Sigmoid colon (tissue), 4 donors: ENCODE data around the gene IPPK.

Source experiments
- CTCF ChIP-seq, 4 experiments: fragments of 450-650 bp in 3 of 4; fragments of 200-600 bp in 1 of 4; IDR thresholded peaks; one replicate each; pipeline ENCODE4 v1.5.1; 2016 to 2019; ENCODE audit warnings: antibody characterized with exemption in 4 of 4, mild to moderate bottlenecking in 3 of 4, moderate library complexity in 2 of 4
- EP300 ChIP-seq, 4 donors: sonication (generic); formaldehyde crosslinking; IDR thresholded peaks; one replicate each; pipeline ENCODE4 v1.6.1; 2017; ENCODE audit warnings: antibody characterized with exemption in 4 of 4
- POLR2A ChIP-seq, 2 donors: fragments of 450-650 bp; IDR thresholded peaks; one replicate each; pipeline ENCODE4 v1.6.1; 2016; ENCODE audit warnings: antibody characterized with exemption in 2 of 2, mild to moderate bottlenecking in 2 of 2, moderate library complexity in 2 of 2
- POLR2AphosphoS5 ChIP-seq, 4 donors: sonication (generic); formaldehyde crosslinking; IDR thresholded peaks; one replicate each; pipeline ENCODE4 v1.6.1; 2017; ENCODE audit warnings: antibody characterized with exemption in 4 of 4

DNA sequence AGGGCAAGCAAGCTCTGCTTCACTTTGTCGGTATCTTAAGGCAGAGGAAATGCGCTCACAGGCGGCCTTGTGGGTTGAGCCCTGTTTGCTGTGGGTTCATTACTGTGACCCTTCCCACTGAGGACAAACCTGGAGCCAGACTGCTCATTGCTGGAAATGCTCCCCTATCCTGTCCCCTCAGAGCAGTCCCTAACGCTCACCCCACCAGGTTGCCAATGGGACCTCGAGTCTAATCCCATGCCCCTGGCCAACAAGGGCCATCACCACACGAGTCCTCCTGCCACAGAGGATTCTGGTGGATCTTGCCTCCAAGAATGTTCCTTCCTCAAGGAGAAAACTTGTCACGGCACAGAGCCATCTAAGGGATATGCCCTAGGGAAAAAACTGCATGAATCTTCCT is 14.6 kb downstream of the IPPK start:
- TF ChIP-seq POLR2A (IDR thresholded peaks at IDR 0.05) (no peak), EP300 (IDR thresholded peaks at IDR 0.05) (no peak), CTCF (IDR thresholded peaks at IDR 0.05) (no peak), POLR2AphosphoS5 (IDR thresholded peaks at IDR 0.05) (no peak)
